Activated CD4-positive, CD25-positive, alpha-beta regulatory T cell treated with anti-CD3 and anti-CD28 coated beads, Interleukin-2, amount 50 U/mL, for 24 hours (primary cell): ENCODE results near the gene ELFN2.

ENCODE experiments used
- ATAC-seq, 2 donors: fragments of 150-1000 bp; cut with Tn5 transposase; one replicate each; pipeline ENCODE4 v1.10.0; 2021; ENCODE audit warnings: mild to moderate bottlenecking in 1 of 2, moderate library complexity in 1 of 2

The ELFN2 gene

DNA sequence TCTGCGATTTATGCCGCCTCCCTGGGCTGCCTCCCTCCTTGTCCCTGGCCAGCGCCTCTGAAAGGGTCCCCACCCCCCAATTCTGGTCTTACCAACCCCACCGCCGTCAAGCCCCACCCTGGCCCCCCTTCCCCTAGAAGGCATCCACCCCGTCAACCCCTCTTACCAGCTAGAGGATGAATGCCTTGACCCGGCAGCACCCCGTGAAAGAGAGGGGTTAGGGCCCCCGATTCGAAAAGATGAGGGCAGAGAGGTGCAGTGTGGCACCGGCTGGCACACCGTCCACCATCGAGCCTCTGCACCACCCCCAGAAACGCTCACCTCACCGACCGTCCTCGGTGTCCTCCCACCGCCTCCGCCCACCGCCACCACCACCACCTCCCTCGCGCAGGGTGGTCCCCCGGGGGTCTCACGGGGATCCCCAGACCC, 559 bp downstream of the ELFN2 start:
- ATAC-seq = no peak

GRCh38 chr22:37425800-37426705, 1.2 kb downstream of the ELFN2 start:
- no peak for ATAC-seq

DNA sequence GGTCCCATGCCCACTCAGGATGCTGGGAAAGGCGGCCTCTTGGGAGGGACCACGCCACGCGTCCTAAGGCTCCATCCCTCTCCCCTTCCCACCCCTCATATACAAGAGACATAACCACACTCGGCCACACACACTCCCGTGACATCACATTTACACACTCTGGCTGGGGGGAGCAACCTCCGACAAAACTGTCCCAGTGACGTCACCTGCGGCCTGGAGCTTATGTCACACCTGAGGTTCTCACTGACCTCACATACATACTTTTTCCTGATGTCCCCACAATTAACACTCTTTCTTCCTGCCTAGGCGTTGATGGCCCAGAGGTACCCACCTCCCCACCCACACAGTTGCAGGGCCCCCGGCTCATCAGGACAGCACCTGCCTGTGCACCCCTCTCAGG, 1.9 kb downstream of the ELFN2 start:
- ATAC-seq = no peak

GRCh38 chr22:37423283-37423682, 4.0 kb downstream of the ELFN2 start:
- ATAC-seq = no peak

GRCh38 chr22:37421468-37421877, 5.8 kb downstream of the ELFN2 start:
- ATAC-seq = no peak

DNA sequence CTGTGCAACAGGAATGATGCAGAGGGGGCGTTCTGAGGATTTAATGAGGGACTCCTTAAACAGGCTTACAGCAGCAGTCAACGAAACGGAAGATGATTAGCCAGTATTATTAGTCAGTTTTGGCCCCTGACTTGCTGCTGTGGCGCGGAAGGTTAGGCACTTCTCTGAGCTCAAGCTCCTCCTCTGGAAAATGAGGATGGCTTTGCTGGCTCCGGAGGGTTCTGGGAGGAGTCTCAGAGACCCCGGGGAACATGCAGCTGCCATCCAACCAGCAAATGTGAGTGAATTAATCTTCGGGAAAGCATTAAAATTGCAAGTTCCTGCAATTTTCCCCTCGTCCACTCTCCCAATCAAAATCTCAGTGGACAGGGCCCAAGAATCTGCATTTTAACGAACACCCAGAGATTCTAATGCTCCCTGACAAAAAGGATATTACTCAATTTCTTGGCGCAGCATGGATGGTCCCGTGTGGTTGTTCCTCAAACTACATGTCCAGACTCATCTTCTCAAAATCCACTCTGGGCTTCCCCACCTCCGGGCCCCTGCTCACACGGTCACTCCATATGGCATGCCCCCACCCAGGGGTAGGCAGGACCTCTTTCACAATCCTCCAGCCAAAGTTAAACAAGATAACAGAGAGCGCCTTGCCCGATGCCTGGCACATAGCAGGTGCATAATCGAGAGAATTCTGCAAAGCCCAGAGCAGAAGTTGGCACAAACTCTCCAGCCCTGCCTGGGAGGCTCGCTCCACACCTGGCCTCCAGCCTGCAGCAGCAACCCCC, 6.4 kb downstream of the ELFN2 start:
- ATAC-seq = no peak

- peak; percentile 12 to 36 for ATAC-seq
Observed at GRCh38 chr22:37419969-37420685, 7.2 kb downstream of the ELFN2 start.

DNA sequence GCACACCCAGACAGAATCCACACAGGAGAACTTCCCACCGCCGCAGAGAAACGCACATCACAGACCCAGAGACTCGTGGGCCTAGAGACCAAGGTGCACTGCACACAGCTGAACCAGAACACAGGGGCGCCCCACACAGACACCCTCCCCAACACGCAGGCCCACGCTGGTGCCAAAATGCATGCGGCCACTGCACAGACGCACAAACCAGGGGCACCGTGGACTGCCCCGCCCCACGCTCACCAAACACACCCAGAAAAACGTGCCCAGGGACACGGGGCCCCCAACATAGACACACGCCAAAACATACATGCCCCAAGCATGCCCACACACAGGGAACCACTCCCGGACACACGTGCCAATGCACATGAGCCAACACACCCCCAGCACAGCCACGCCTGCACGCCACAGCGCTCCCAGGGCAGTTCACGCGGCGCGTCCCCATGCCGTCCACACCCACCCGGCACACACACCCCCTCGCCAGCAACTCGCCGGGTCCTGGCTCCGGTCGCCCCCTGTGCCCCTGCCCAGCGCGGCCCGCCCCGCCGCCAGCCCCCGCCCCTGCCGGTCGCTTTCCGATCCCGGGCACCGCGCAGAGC, 7.8 kb downstream of the ELFN2 start:
- no peak for ATAC-seq

DNA sequence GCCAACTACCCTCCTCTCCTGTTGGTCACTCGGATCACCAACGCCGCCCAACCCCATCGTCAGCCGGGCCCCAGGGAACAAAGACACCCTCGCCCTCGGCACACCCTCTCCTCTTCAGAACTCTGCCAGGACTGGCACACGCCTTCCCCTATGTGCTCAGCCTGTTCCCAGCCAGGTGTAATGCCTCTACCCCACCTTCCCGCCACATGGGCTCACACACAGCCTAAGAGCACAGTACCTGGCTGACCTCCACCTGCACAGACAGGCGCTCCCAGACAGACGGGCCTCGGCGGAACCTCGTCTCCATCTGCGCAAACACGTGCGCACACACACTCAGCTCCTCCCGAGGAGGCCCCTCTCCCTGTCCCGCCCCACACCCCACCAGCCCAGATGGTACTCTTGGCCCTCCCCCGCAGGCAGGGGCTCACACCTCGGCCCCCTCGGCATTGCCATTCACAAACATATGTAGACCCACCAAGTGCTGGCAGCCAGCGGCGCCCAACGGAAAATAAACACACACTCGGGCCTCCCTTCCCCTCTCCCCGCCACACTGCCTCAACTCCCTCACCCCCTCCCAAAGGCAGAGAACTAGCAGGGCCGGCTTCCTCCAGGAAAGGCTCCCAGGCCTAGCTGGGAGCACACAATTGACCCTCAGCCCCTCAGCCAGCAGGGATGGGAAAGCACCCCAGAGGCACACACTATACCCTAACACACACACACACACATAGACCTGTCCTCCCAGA, 8.5 kb downstream of the ELFN2 start:
- ATAC-seq = no peak

GRCh38 chr22:37417677-37418348, 9.5 kb downstream of the ELFN2 start:
- ATAC-seq = no peak

DNA sequence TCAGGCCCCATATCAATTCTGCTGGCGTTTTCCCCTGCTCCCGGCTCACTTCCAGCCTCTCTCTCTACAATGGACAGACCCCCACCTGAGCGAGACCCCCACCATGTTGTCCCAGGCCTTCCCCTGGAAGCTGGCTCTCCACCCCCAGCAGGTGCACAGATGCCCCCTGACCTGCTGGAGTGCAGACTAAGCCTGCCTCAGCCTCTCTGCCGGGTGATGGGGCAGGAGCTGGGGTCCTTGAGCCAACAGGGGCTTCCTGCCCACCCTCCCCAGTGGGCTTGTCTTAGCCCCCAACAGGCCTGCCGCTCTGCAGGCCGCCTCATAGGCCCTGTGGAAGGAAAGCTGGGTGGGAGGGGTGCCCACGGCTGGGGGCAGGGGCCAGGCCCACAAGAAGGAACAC, 10.0 kb downstream of the ELFN2 start:
- ATAC-seq = no peak

- ATAC-seq = peak in 1 of 2 donors; percentile 28
Observed at GRCh38 chr22:37416827-37417226, 10.5 kb downstream of the ELFN2 start.

GRCh38 chr22:37416389-37416788, 10.9 kb downstream of the ELFN2 start:
- ATAC-seq = no peak

DNA sequence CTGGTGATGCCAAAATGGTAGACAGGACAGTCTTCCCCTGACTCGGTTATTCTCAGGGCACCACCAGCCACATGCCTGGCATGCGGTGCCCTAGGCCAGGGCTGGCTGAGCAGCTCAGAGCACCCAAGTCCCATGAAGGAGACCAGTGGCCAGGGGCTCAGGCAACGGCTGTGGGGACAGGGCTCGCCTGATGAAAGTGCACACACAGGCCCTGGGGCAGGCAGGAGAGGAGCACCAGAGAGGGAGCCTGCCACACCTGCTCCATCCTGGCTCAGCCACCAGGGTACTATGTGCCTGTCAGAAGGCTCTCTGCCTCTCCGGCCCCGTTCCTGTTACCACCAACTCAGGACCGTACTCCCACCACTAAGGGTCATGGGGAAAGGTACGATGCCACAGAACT, 12.1 kb downstream of the ELFN2 start:
- no peak for ATAC-seq

- ATAC-seq = no peak
Observed at GRCh38 chr22:37414288-37414687, 13.0 kb downstream of the ELFN2 start.

DNA sequence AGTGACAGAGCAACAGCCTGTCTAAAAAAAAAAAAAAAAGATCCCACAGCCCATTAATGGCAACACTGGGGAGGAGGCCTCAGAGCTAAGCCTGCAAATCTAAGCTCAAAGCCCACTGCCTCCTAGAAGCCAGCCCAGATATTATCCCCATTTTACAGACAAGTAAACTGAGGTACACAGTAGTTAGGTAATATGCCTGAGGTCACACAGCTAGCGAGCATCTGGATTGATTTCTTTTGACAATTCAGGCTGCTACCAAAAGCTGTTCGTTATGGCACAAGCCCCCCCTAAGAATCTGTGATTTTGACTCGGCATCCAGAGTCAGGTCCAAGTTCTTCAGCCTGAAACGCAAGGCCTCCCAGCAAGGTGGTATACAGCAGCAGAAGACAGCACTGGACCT, 13.7 kb downstream of the ELFN2 start:
- ATAC-seq = no peak

- ATAC-seq = no peak
Observed at GRCh38 chr22:37412495-37413250, 14.6 kb downstream of the ELFN2 start.

DNA sequence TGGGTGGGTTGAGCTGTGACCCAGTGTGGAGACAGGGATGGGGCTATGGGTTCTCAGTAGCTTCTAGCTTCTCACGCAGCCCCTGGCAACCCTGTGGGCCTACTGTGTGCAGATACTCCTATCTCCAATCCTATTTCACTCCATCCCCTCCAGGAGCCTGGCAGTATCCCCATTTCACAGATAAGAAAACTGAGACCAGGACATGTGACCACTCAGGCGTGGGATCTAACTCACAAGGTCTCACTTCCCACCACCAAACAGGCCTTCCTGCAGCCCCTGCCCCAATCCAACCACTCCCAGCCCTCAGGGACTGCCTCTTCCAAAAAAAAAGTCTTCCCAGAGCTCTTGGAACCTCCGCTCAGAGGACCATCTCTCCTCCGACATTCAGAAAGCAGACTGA, 15.6 kb downstream of the ELFN2 start:
- no peak for ATAC-seq

DNA sequence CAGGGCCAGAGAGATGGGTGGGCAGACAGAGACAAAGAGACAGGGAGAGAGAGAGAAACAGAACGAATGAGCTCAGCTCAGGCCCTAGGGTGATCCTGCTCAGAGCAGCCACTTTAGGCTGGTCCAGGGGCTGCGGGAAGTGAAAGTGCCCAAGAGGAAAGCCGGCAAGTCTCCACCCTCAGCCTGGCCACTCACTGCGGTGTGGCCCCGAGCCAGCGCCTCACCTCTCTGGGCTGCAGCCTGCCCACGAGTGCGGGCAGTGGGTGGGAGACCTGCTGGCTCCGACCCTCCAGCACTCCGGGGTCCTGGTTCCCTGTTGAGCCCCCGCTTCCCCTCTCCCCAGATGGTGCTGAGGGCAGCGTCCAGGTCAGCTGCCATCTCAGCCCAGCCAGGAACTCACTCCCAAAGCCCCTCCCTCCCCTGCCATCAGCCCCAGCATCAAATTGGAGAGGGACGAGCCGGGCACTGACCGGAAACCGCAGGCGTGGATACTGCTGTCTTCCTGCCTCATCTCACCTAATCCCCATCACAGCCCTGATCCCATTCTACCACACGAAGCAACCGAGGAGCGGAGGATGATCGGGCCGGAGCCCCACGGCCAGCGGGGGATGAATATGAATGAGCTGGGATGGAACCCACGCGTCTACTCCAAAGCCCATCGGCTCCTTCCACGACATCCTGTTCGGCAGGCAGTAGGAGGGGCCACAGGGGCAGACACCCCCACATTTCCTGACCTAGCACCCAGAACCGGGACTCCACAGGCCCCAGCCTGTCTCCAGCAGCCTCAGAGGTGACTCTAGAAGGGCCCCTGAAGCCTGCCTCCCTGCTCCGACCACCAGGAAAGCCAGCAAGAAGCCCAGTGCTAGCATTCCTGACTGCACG, 16.9 kb downstream of the ELFN2 start:
- ATAC-seq = no peak
